Head of caudate nucleus (tissue), 42 donors: ENCODE results near the gene NTM.

ENCODE experiments used
- DNase-seq, 42 donors: peaks; one replicate each; pipeline versions ENCODE4 v3.0.0 to v3.0.0-alpha.2; 2020 to 2021; ENCODE audit warnings: mixed read lengths in 7 of 42
- intact Hi-C: fragments of 100-400 bp; cut with DNase I; formaldehyde crosslinking; loops from one replicate; pipeline ENCODE4 v1.15.0; 2022

NTM gene

GRCh38 chr11:131910523-131911387 is 540.3 kb downstream of the NTM start:
- intact Hi-C loops = loop anchor here (5.0 kb wide), 1 partner anchor 217 kb away; no protein-coding TSS in a partner anchor
- peak in 25 of 42 donors; percentile 16 to 73 (median 49) for DNase-seq

DNA sequence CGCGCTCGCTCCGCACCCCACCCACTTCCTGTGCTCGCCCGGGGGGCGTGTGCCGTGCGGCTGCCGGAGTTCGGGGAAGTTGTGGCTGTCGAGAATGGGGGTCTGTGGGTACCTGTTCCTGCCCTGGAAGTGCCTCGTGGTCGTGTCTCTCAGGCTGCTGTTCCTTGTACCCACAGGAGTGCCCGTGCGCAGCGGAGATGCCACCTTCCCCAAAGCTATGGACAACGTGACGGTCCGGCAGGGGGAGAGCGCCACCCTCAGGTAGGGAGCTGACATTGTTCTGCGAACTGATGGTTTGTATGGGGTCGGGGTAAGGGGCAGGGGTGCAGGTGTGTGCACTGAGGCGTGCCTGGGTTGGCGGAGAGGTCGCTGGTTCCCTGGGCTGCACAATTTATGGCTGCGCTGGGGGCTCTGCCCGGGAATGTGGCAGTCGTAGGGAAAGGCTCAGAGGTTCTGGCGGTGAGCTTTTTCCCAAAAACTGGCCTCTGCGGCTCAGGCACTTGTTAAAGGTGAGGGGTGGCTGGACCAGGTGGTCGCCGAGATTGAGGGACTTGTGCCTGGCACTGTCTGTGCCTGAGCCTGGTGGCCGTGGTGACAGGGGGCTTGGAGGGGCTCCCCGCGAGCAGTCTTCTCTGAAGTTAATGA is 541.1 kb downstream of the NTM start:
- intact Hi-C loops = loop anchor here (5.0 kb wide), 1 partner anchor 216 kb away; no protein-coding TSS in a partner anchor
- DNase-seq = peak in 1 of 42 donors; percentile 25

- intact Hi-C loops = loop anchor here (5.0 kb wide), 1 partner anchor 215 kb away; no protein-coding TSS in a partner anchor
- DNase-seq = no peak
Observed at GRCh38 chr11:131912134-131912533, 541.7 kb downstream of the NTM start.

DNA sequence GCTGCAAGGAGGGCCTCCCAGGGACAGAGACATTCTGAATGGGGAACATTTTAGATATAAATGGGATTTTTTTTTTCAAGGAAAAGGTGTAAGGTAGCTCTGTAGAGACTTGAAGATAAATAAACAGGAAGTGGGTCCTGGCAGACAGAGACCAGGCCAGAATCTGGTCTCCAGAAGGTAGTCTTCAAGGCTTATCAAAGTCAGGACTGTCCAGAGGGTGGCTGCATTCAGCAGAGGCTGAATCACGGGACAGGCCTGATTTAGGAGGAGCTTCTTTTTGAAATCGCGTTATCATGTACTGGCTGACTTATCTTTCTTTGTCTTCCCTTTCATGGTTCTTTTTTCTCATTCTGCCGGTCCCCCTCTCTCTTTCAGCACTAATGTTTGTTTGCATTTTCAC is 542.9 kb downstream of the NTM start:
- no peak for DNase-seq
- intact Hi-C loops = loop anchor here (5.0 kb wide), 1 partner anchor 214 kb away; no protein-coding TSS in a partner anchor

GRCh38 chr11:131914361-131914774 is 544.0 kb downstream of the NTM start:
- peak in 3 of 42 donors; percentile 36 to 52 (median 36) for DNase-seq
- intact Hi-C loops = loop anchor here (5.0 kb wide), 1 partner anchor 213 kb away; no protein-coding TSS in a partner anchor

- intact Hi-C loops = no loop called here
- no peak for DNase-seq
Observed at GRCh38 chr11:131916638-131917037, 546.2 kb downstream of the NTM start.

DNA sequence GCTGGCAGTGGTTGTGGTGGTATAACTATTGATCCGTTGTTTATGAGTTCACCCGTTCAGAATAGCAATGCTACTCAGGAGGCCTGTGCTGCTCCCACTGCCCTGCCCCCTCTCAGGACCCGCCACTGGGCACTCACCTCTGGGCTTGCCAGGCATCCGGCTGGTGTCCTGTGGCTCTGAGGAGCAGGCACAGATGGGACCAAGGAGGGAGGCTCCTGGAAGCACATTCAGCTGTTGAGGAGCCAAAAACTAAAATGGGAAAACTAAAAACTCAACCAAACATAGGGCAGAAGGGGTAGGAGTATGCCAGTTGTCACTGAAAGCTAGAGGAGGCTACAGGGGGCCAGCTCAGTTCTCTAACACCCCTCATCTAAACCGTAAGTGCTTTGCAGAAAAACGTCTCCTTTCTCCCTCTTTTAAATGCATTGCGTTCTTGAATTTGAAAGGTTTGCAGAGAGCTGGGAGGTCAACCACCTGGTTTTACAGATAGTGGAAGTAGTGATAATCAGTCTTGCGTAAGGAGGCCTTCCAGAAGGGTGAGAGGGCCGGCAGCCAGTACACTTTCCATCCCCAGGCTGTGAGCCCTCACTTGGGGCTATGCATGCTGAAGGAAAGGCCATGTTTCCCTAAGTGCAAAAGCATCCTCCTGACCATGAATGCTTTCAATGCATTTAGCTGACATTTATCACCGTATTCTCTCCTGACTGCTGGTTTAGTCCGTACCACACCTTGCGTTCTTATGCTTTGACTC is 547.4 kb downstream of the NTM start:
- no peak for DNase-seq
- intact Hi-C loops = no loop called here

GRCh38 chr11:131918663-131919062 is 548.2 kb downstream of the NTM start:
- intact Hi-C loops = no loop called here
- DNase-seq = no peak

DNA sequence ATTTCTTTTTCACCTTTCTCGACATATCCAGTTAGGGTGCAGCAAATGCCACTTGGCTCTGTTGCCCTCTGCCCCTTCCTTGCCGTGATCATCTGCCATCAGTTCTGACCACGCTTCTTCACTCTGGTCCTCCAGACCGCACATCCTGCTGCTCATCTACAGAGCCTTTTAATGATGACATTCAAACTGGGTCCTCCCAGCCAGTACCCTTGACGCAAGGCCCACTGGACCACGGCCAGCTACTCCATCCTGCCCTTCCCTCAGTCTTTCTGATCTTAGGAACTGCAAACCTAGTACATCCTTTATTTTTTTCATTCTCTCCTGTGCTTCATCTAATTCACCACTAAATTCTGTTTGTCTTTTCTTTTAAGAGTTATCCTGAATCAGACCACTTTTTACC is 551.8 kb downstream of the NTM start:
- DNase-seq = no peak
- intact Hi-C loops = no loop called here

DNA sequence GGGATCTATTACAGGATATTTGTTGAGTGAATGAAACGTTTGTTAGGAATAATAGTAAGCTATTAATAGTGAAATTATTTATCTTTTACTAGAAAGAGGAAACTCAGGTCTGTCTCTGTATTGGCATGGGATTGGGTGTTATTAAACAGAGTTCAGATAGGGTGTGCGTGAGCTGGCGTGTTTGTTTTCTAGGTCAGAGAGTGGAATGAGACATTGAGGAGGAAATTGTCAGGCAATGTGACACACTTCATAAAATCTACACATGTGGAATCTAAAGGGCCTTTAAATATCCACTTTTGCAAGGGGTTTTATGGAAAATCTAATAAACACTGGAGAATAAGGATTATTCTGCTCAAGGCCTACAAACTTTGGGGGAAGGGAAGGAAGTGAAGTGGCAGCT is 552.9 kb downstream of the NTM start:
- intact Hi-C loops = no loop called here
- DNase-seq = no peak

DNA sequence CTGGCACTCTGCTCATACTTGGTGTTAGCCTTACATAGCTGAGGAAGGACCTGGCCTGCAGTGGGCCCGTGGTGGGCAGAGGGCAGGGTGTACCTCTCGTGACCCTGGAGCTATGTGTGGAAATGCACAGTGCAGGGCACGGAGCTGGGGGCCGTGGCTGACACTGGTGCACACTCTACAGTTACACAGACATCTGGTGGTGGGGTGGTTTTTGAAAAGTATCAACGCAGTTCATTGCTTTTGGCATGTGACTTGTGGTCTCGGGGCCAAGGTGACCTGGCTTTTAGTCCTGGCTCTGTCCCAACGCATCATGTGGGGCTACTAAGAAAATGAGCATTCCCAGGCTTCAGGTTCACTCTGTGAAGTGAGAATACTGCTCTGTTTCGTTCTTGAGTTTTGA is 553.6 kb downstream of the NTM start:
- intact Hi-C loops = no loop called here
- DNase-seq = no peak

DNA sequence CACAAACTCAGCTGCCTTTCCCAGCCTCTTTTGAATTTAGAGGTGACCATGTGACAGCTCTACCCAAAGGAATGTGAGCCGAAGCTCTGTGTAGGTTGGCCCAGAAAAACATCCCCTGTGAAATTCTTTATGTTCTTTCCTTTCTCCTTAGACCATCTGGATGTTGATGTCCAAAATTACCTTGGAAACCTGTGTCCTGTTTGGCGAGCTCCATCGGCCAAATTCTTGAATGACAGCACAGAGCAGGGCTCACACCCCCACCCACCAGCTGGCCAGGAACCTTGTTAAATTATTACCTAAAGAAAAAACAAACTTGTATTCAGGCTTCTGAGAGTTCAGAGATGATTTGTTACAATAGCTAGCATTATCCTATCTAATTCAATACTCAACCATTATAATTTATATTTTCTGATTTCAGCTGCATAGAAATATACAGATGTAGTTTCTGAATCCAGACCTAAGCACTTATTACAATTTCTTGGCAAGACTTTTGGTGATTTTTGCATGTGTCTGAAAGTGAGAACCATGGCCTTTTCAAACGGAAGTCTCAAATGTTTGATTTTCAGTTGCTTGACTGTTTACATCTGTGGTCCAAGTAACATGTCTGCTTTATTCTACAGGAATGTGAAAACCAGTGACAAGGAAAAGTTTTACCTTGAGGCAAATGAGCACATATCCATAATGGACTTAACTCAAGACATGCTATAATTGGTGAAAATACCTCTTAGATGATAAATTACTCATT is 554.2 kb downstream of the NTM start:
- DNase-seq = no peak
- intact Hi-C loops = no loop called here

GRCh38 chr11:131925829-131926228 is 555.4 kb downstream of the NTM start:
- intact Hi-C loops = no loop called here
- no peak for DNase-seq

GRCh38 chr11:131928992-131929391 is 558.6 kb downstream of the NTM start:
- DNase-seq = peak in 23 of 42 donors; percentile 18 to 70 (median 36)
- intact Hi-C loops = no loop called here

GRCh38 chr11:131932584-131933325 is 562.3 kb downstream of the NTM start:
- DNase-seq = peak in 30 of 42 donors; percentile 23 to 79 (median 48)
- intact Hi-C loops = no loop called here

GRCh38 chr11:131934006-131934405 is 563.6 kb downstream of the NTM start:
- DNase-seq = no peak
- intact Hi-C loops = no loop called here

- intact Hi-C loops = no loop called here
- DNase-seq = peak in 23 of 42 donors; percentile 3 to 73 (median 33)
Observed at GRCh38 chr11:131938351-131938751, 567.9 kb downstream of the NTM start.

- intact Hi-C loops = no loop called here
- DNase-seq = no peak
Observed at GRCh38 chr11:131940126-131940525, 569.7 kb downstream of the NTM start.
